AG09319 (cell line): ENCODE measurements around the gene ZNF169.
"Not testable (repeated sequence)": the region's sequence is repeated elsewhere in the genome, so short reads cannot be mapped to it uniquely, and the experiment has no call there.

Source experiments
- DNase-seq: peaks from one replicate; pipeline ENCODE4 v3.0.0-alpha.2; 2010; ENCODE audit warnings: low read depth; ENCODE audit errors: extremely low read depth
- CTCF ChIP-seq: IDR thresholded peaks from 2 replicates; pipeline ENCODE4 v1.5.1; 2011; ENCODE audit warnings: low read depth, mild to moderate bottlenecking, inconsistent platforms, low read length, moderate library complexity

Gene ZNF169

GRCh38 chr9:94259077-94259862, at the start of gene ZNF169:
Gene ZNF169, plus strand, starts transcription at chr9:94259298. Its CDS starts 19,515 bp downstream, at chr9:94278813.
- DNase-seq: peak; percentile 49
- TF ChIP-seq CTCF: no peak

- no peak for DNase-seq
- TF ChIP-seq CTCF: no peak
Observed at GRCh38 chr9:94210616-94211603, 48.2 kb upstream of the ZNF169 start.

GRCh38 chr9:94212091-94212490, 47.0 kb upstream of the ZNF169 start:
- no peak for DNase-seq
- TF ChIP-seq CTCF: no peak

GRCh38 chr9:94212531-94212930, 46.6 kb upstream of the ZNF169 start:
- DNase-seq: no peak
- TF ChIP-seq CTCF: no peak

GRCh38 chr9:94213511-94214124, 45.5 kb upstream of the ZNF169 start:
- peak; percentile 44 for DNase-seq
- peak; percentile 70 for TF ChIP-seq CTCF

GRCh38 chr9:94222870-94223269, 36.2 kb upstream of the ZNF169 start:
- TF ChIP-seq CTCF: no peak
- DNase-seq: no peak

- not testable (repeated sequence) for DNase-seq
Observed at GRCh38 chr9:94225413-94225812, 33.7 kb upstream of the ZNF169 start.
